Duodenal mucosa (tissue), 2 donors: ENCODE measurements around the gene DDX39A.
A peak's percentile ranks its signal among the peaks of the same experiment; 100 is the strongest.

Experiments
- H3K27ac ChIP-seq: one replicate; pipeline ENCODE4 v1.7.0; 2013; ENCODE audit warnings: low read depth, low read length
- H3K27me3 ChIP-seq, 2 donors: one replicate each; pipeline ENCODE4 v1.7.0; 2013; ENCODE audit warnings: low read length in 2 of 2, control low read depth in 1 of 2; ENCODE audit not compliant: insufficient read depth in 2 of 2, control insufficient read depth in 1 of 2
- H3K36me3 ChIP-seq, 2 donors: one replicate each; pipeline ENCODE4 v1.7.0; 2013; ENCODE audit warnings: low read length in 2 of 2, control low read depth in 1 of 2; ENCODE audit not compliant: insufficient read depth in 2 of 2, control insufficient read depth in 1 of 2
- H3K4me1 ChIP-seq, 2 donors: one replicate each; pipeline ENCODE4 v1.7.0; 2013; ENCODE audit warnings: low read length in 2 of 2, control low read depth in 1 of 2; ENCODE audit not compliant: insufficient read depth in 2 of 2, control insufficient read depth in 1 of 2
- H3K4me3 ChIP-seq, 2 donors: one replicate each; pipeline ENCODE4 v1.7.0; 2013; ENCODE audit warnings: low read length in 2 of 2, low read depth in 1 of 2
- H3K9ac ChIP-seq, 2 donors: one replicate each; pipeline ENCODE4 v1.7.0; 2013; ENCODE audit warnings: low read length in 2 of 2, low read depth in 1 of 2
- H3K9me3 ChIP-seq, 2 donors: one replicate each; pipeline ENCODE4 v1.7.0; 2013; ENCODE audit warnings: low read length in 2 of 2, control low read depth in 1 of 2; ENCODE audit not compliant: control insufficient read depth in 1 of 2

Gene DDX39A

GRCh38 chr19:14449321-14449720 is 30.2 kb upstream of the DDX39A start:
- Histone ChIP-seq H3K27ac (no peak overlapping the region), H3K4me1 (no peaks in the 10 kb centered on the region), H3K27me3 (no peaks in the 10 kb centered on the region), H3K9me3 (no peaks in the 10 kb centered on the region), H3K9ac (no peak overlapping the region), H3K36me3 (peaks cover 5 to 41% of the 10 kb centered on the region in 2 donors), H3K4me3 (no peak overlapping the region)

- no peaks in the 10 kb centered on the region for H3K27me3 ChIP-seq
- no peak overlapping the region for H3K27ac ChIP-seq
- no peaks in the 10 kb centered on the region for H3K9me3 ChIP-seq
- H3K9ac ChIP-seq = no peak overlapping the region
- peaks cover 19 to 57% of the 10 kb centered on the region in 2 donors for H3K36me3 ChIP-seq
- no peaks in the 10 kb centered on the region for H3K4me1 ChIP-seq
- H3K4me3 ChIP-seq = no peak overlapping the region
These were observed 27.3 kb upstream of the DDX39A start for GRCh38 chr19:14446336-14447036.

- H3K9me3 ChIP-seq = no peaks in the 10 kb centered on the region
- H3K9ac ChIP-seq = no peak overlapping the region
- H3K27me3 ChIP-seq = no peaks in the 10 kb centered on the region
- peaks cover 15 to 43% of the 10 kb centered on the region in 2 donors for H3K36me3 ChIP-seq
- H3K27ac ChIP-seq = no peak overlapping the region
- peaks cover 4 to 18% of the 10 kb centered on the region in 2 donors for H3K4me1 ChIP-seq
- H3K4me3 ChIP-seq = no peak overlapping the region
These were observed 24.6 kb upstream of the DDX39A start for GRCh38 chr19:14443632-14444216.

- H3K9ac ChIP-seq = no peak overlapping the region
- H3K27ac ChIP-seq = no peak overlapping the region
- peaks cover 4 to 18% of the 10 kb centered on the region in 2 donors for H3K4me1 ChIP-seq
- H3K9me3 ChIP-seq = no peaks in the 10 kb centered on the region
- H3K4me3 ChIP-seq = no peak overlapping the region
- H3K36me3 ChIP-seq = peaks cover 15 to 37% of the 10 kb centered on the region in 2 donors
- H3K27me3 ChIP-seq = no peaks in the 10 kb centered on the region
These were observed 23.9 kb upstream of the DDX39A start for GRCh38 chr19:14442891-14443631.

GRCh38 chr19:14441041-14441938 is 22.1 kb upstream of the DDX39A start:
- peak overlapping the region in 1 of 2 donors; percentile 48 for H3K4me3 ChIP-seq
- H3K36me3 ChIP-seq = peaks cover 15 to 31% of the 10 kb centered on the region in 2 donors
- H3K27ac ChIP-seq = no peak overlapping the region
- H3K4me1 ChIP-seq = peaks cover 4 to 18% of the 10 kb centered on the region in 2 donors
- no peak overlapping the region for H3K9ac ChIP-seq
- H3K9me3 ChIP-seq = no peaks in the 10 kb centered on the region
- H3K27me3 ChIP-seq = no peaks in the 10 kb centered on the region

- peak overlapping the region in 1 of 2 donors; percentile 38 for H3K9ac ChIP-seq
- no peaks in the 10 kb centered on the region for H3K27me3 ChIP-seq
- H3K4me3 ChIP-seq = peak overlapping the region; percentile 48 to 64
- H3K4me1 ChIP-seq = peaks cover 4 to 23% of the 10 kb centered on the region in 2 donors
- H3K27ac ChIP-seq = no peak overlapping the region
- no peaks in the 10 kb centered on the region for H3K9me3 ChIP-seq
- peaks cover 15 to 26% of the 10 kb centered on the region in 2 donors for H3K36me3 ChIP-seq
These were observed 20.9 kb upstream of the DDX39A start for GRCh38 chr19:14440049-14440448.

- Histone ChIP-seq H3K4me3 (no peak overlapping the region), H3K27ac (no peak overlapping the region), H3K36me3 (peaks cover 12 to 19% of the 10 kb centered on the region in 2 donors), H3K9me3 (no peaks in the 10 kb centered on the region), H3K4me1 (peaks cover 15 to 34% of the 10 kb centered on the region in 2 donors), H3K9ac (no peak overlapping the region), H3K27me3 (no peaks in the 10 kb centered on the region)
These were observed 19.9 kb upstream of the DDX39A start for GRCh38 chr19:14439014-14439413.

GRCh38 chr19:14437578-14438140 is 18.5 kb upstream of the DDX39A start:
- peaks cover under 1 to 7% of the 10 kb centered on the region in 2 donors for H3K36me3 ChIP-seq
- peaks cover 19 to 38% of the 10 kb centered on the region in 2 donors for H3K4me1 ChIP-seq
- H3K4me3 ChIP-seq = no peak overlapping the region
- no peak overlapping the region for H3K9ac ChIP-seq
- H3K9me3 ChIP-seq = no peaks in the 10 kb centered on the region
- H3K27me3 ChIP-seq = no peaks in the 10 kb centered on the region
- H3K27ac ChIP-seq = no peak overlapping the region

GRCh38 chr19:14435320-14436050 is 16.3 kb upstream of the DDX39A start:
- H3K27me3 ChIP-seq = no peaks in the 10 kb centered on the region
- no peaks in the 10 kb centered on the region for H3K36me3 ChIP-seq
- H3K4me1 ChIP-seq = peaks cover 20 to 35% of the 10 kb centered on the region in 2 donors
- H3K9me3 ChIP-seq = no peaks in the 10 kb centered on the region
- no peak overlapping the region for H3K4me3 ChIP-seq
- peak overlapping the region; percentile 28 for H3K27ac ChIP-seq
- H3K9ac ChIP-seq = peak overlapping the region in 1 of 2 donors; percentile 48
